Astrocyte of the cerebellum (primary cell): ENCODE data around the gene NEURL1.
"Not testable (repeated sequence)": the region's sequence is repeated elsewhere in the genome, so short reads cannot be mapped to it uniquely, and the experiment has no call there.

Source experiments
- DNase-seq: peaks from one replicate; pipeline ENCODE4 v3.0.0-alpha.2; 2011; ENCODE audit warnings: low read depth
- H3K4me3 ChIP-seq: 2 replicates; pipeline ENCODE4 v1.5.1; 2011; ENCODE audit warnings: mild to moderate bottlenecking, low read depth, low read length, moderate library complexity
- CTCF ChIP-seq: IDR thresholded peaks from 2 replicates; pipeline ENCODE4 v1.5.1; 2012; ENCODE audit warnings: low read length, low read depth, moderate library complexity, mild to moderate bottlenecking; ENCODE audit errors: missing control alignments
- in situ Hi-C: cut with HindIII; loops from 2 replicates; pipeline ENCODE4 v1.10.0; 2017; ENCODE audit warnings: low sequenced_read_pairs

The NEURL1 gene

GRCh38 chr10:103513380-103514060 is 20.0 kb downstream of the NEURL1 start:
- TF ChIP-seq CTCF: no peak
- no peak overlapping the region for H3K4me3 ChIP-seq
- in situ Hi-C loops: loop anchor here (5.0 to 10.0 kb wide), 2 partner anchors 34 to 59 kb away; partner anchors contain the start of genes CALHM1 and CALHM2
- no peak for DNase-seq

- in situ Hi-C loops: loop anchor here (5.0 to 10.0 kb wide), 2 partner anchors 33 to 59 kb away; partner anchors contain the start of genes CALHM1 and CALHM2
- no peak for TF ChIP-seq CTCF
Measured at GRCh38 chr10:103514244-103514643, 20.7 kb downstream of the NEURL1 start.

GRCh38 chr10:103517234-103518085 is 24.0 kb downstream of the NEURL1 start:
- no peak for TF ChIP-seq CTCF
- no peak for DNase-seq
- no peak overlapping the region for H3K4me3 ChIP-seq
- in situ Hi-C loops: loop anchor here (10.0 kb wide), 1 partner anchor 63 kb away; the partner anchor contains the start of genes CALHM1 and CALHM2

More at GRCh38 chr10:103514244-103514643, 20.7 kb downstream of the NEURL1 start:
- DNase-seq: no peak
- no peak overlapping the region for H3K4me3 ChIP-seq

GRCh38 chr10:103519798-103520197 is 26.3 kb downstream of the NEURL1 start:
- in situ Hi-C loops: loop anchor here (10.0 kb wide), 1 partner anchor 65 kb away; the partner anchor contains the start of genes CALHM1 and CALHM2
- no peak for TF ChIP-seq CTCF
- no peak overlapping the region for H3K4me3 ChIP-seq
- no peak for DNase-seq

- H3K4me3 ChIP-seq, in situ Hi-C loops, DNase-seq: not testable (repeated sequence)
Measured at GRCh38 chr10:103522006-103522405, 28.5 kb downstream of the NEURL1 start.

GRCh38 chr10:103523683-103524082 is 30.2 kb downstream of the NEURL1 start:
- H3K4me3 ChIP-seq: no peak overlapping the region
- DNase-seq: no peak
- in situ Hi-C loops: no loop called here
- TF ChIP-seq CTCF: no peak
